Adrenal gland (tissue), 5 donors: ENCODE results near the gene ZNF397.

ENCODE experiments used
- POLR2A ChIP-seq, 2 donors: fragments of 450-650 bp; IDR thresholded peaks; one replicate each; pipeline ENCODE4 v1.6.1; 2017; ENCODE audit warnings: antibody characterized with exemption in 2 of 2, mild to moderate bottlenecking in 2 of 2, moderate library complexity in 1 of 2
- TF ChIP-seq, protein P1 (sequence below), 6 experiments: fragments of 450-650 bp in 4 of 6; fragments of 200-600 bp in 2 of 6; sonication (generic) in 1 of 6; IDR thresholded peaks; 1 replicate in 5 of 6; 2 replicates in 1 of 6; pipeline versions ENCODE4 v1.5.1 to v1.8.0; 2016 to 2021; ENCODE audit warnings: antibody characterized with exemption in 6 of 6, mild to moderate bottlenecking in 2 of 6, moderate library complexity in 1 of 6
- donor health status: DM: no; HTN: no; CAD: no.

DNA sequence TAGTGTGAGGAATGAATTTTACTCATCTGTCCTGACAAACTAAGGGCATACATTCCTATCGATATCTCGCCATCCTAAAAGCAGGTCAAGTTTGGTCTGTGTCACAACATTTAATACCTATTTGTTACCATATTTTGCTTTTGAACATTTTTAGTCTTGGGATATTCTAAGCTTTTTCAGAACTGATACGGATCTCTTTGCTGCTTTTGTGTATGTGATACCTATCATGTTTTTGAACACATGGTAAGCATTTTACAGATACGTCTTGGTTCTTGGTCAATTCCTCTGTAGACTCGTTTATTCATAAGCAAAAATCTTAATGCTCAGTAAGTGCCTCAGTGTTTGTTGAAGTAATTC, 592 bp downstream of the ZNF397 start:
- TF ChIP-seq POLR2A (IDR thresholded peaks at IDR 0.05): no peak
- TF ChIP-seq, protein P1, sequence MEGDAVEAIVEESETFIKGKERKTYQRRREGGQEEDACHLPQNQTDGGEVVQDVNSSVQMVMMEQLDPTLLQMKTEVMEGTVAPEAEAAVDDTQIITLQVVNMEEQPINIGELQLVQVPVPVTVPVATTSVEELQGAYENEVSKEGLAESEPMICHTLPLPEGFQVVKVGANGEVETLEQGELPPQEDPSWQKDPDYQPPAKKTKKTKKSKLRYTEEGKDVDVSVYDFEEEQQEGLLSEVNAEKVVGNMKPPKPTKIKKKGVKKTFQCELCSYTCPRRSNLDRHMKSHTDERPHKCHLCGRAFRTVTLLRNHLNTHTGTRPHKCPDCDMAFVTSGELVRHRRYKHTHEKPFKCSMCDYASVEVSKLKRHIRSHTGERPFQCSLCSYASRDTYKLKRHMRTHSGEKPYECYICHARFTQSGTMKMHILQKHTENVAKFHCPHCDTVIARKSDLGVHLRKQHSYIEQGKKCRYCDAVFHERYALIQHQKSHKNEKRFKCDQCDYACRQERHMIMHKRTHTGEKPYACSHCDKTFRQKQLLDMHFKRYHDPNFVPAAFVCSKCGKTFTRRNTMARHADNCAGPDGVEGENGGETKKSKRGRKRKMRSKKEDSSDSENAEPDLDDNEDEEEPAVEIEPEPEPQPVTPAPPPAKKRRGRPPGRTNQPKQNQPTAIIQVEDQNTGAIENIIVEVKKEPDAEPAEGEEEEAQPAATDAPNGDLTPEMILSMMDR (IDR thresholded peaks at IDR 0.05): no peak
